Measurements from ENCODE around the gene MYOZ3. TPM values are rescaled to one million over a fixed set of nuclear protein-coding genes. Genes with fewer than 3 reads are reported as not detected.

Gene MYOZ3
- total RNA-seq, 6 donors from 2014 or later = 0.61 to 2.8 (median 0.89) TPM; not detected in 1

GRCh38 chr5:150694612-150695011 lies 33.6 kb downstream of the MYOZ3 start:
- no peaks in the 10 kb centered on the region for H3K27me3 ChIP-seq
- TF ChIP-seq CTCF (IDR thresholded peaks at IDR 0.05) (no peak), EP300 (IDR thresholded peaks at IDR 0.05) (no peak), POLR2A (IDR thresholded peaks at IDR 0.05) (no peak), POLR2AphosphoS5 (IDR thresholded peaks at IDR 0.05) (no peak)
- 83 to 84% methylated on average over 3 of the region's 3 CpGs for WGBS, 2 donors
- H3K36me3 ChIP-seq = peaks cover 70 to 95% (median 85%) of the 10 kb centered on the region in 4 donors
- H3K4me3 ChIP-seq = no peak overlapping the region
- no peak overlapping the region for H3K27ac ChIP-seq
- H3K9me3 ChIP-seq = no peaks in the 10 kb centered on the region
- ATAC-seq (ENCODE audit: low FRiP score in 2 of 2) = no peak
- DNase-seq = no peak
- peaks cover 8 to 9% (median 9%) of the 10 kb centered on the region in 4 donors for H3K4me1 ChIP-seq

GRCh38 chr5:150700246-150700593 lies 39.2 kb downstream of the MYOZ3 start:
- Histone ChIP-seq H3K9me3 (no peaks in the 10 kb centered on the region), H3K27me3 (no peaks in the 10 kb centered on the region), H3K4me3 (peak overlapping the region; percentile 70 to 97 (median 89)), H3K4me1 (peaks cover 12 to 20% (median 15%) of the 10 kb centered on the region in 4 donors), H3K27ac (peak overlapping the region; percentile 92 to 100 (median 97)), H3K36me3 (peaks cover 30 to 41% (median 37%) of the 10 kb centered on the region in 4 donors)
- 1 to 2% methylated on average over 14 to 15 of the region's 15 CpGs for WGBS, 2 donors
- no peak for DNase-seq
- ATAC-seq (ENCODE audit: low FRiP score in 2 of 2) = peak in 1 of 2 donors; percentile 9
- TF ChIP-seq POLR2AphosphoS5 (IDR thresholded peaks at IDR 0.05) = no peak
- no peak for TF ChIP-seq CTCF (IDR thresholded peaks at IDR 0.05)
- no peak for TF ChIP-seq EP300 (IDR thresholded peaks at IDR 0.05)
- no peak for TF ChIP-seq POLR2A (IDR thresholded peaks at IDR 0.05)

- peak; percentile 78 to 95 for TF ChIP-seq POLR2AphosphoS5 (IDR thresholded peaks at IDR 0.05)
- peak; percentile 51 to 73 (median 64) for TF ChIP-seq CTCF (IDR thresholded peaks at IDR 0.05)
- no peak for TF ChIP-seq EP300 (IDR thresholded peaks at IDR 0.05)
- peak in 3 of 4 donors; percentile 67 to 89 (median 68) for TF ChIP-seq POLR2A (IDR thresholded peaks at IDR 0.05)
- Histone ChIP-seq H3K4me3 (peak within 1 kb of the TSS; percentile 70 to 97 (median 89)), H3K27ac (peak within 1 kb of the TSS; percentile 92 to 100 (median 97)), H3K4me1 (peaks cover 12 to 20% (median 15%) of the 10 kb centered on the region in 4 donors), H3K27me3 (no peaks in the 10 kb centered on the region), H3K36me3 (peaks cover 25 to 35% (median 31%) of the 10 kb centered on the region in 4 donors), H3K9me3 (no peaks in the 10 kb centered on the region)
- ATAC-seq (ENCODE audit: low FRiP score in 2 of 2) (peak; percentile 96 to 99), DNase-seq (peak; percentile 94 to 97)
- WGBS, 2 donors = 0 to 1% methylated on average over 37 to 59 of the region's 59 CpGs
These were observed 39.7 kb downstream of the MYOZ3 start, which contains the start of gene RBM22 for GRCh38 chr5:150700594-150701377. Gene RBM22, minus strand, starts transcription at chr5:150701062. Its CDS starts 77 bp downstream, at chr5:150700985.

GRCh38 chr5:150703762-150704161 lies 42.7 kb downstream of the MYOZ3 start:
- peaks cover 0 to 14% (median 4%) of the 10 kb centered on the region in 4 donors for H3K36me3 ChIP-seq
- H3K27ac ChIP-seq = no peak overlapping the region
- DNase-seq (no peak), ATAC-seq (ENCODE audit: low FRiP score in 2 of 2) (no peak)
- WGBS, 2 donors = 69 to 76% methylated on average over 3 of the region's 3 CpGs
- no peaks in the 10 kb centered on the region for H3K9me3 ChIP-seq
- TF ChIP-seq CTCF (IDR thresholded peaks at IDR 0.05) = no peak
- no peak for TF ChIP-seq POLR2A (IDR thresholded peaks at IDR 0.05)
- TF ChIP-seq POLR2AphosphoS5 (IDR thresholded peaks at IDR 0.05) = no peak
- no peak for TF ChIP-seq EP300 (IDR thresholded peaks at IDR 0.05)
- H3K4me1 ChIP-seq = peaks cover 12 to 19% (median 14%) of the 10 kb centered on the region in 4 donors
- no peaks in the 10 kb centered on the region for H3K27me3 ChIP-seq
- H3K4me3 ChIP-seq = no peak overlapping the region
